NK-92 (cell line): Measurements from ENCODE around the gene COA8.

ENCODE experiments used
- DNase-seq: peaks from one replicate; lab custom pipeline; 2025; ENCODE audit not compliant: unreplicated experiment; lab: John Stamatoyannopoulos, UW

Gene COA8

GRCh38 chr14:103535891-103536565, 26.7 kb upstream of the COA8 start:
- no peak for DNase-seq

GRCh38 chr14:103536693-103537092, 26.1 kb upstream of the COA8 start:
- no peak for DNase-seq

GRCh38 chr14:103537175-103537990, 25.4 kb upstream of the COA8 start:
- DNase-seq = no peak

GRCh38 chr14:103538291-103539055, 24.3 kb upstream of the COA8 start:
- no peak for DNase-seq

- DNase-seq = no peak
These were observed 23.5 kb upstream of the COA8 start for GRCh38 chr14:103539056-103539825.

GRCh38 chr14:103540821-103541708, 21.7 kb upstream of the COA8 start:
- no peak for DNase-seq

- DNase-seq = no peak
These were observed 20.8 kb upstream of the COA8 start for GRCh38 chr14:103541709-103542604.

- DNase-seq = no peak
These were observed 20.1 kb upstream of the COA8 start for GRCh38 chr14:103542605-103543088.

GRCh38 chr14:103543140-103543539, 19.6 kb upstream of the COA8 start:
- no peak for DNase-seq

GRCh38 chr14:103543721-103544387, 18.9 kb upstream of the COA8 start:
- DNase-seq = no peak

GRCh38 chr14:103544388-103545218, 18.2 kb upstream of the COA8 start:
- DNase-seq = no peak

- DNase-seq = no peak
These were observed 17.4 kb upstream of the COA8 start for GRCh38 chr14:103545219-103545914.

GRCh38 chr14:103545915-103546651, 16.7 kb upstream of the COA8 start:
- no peak for DNase-seq

GRCh38 chr14:103546652-103547454, 15.9 kb upstream of the COA8 start:
- DNase-seq = no peak

- DNase-seq = no peak
These were observed 15.3 kb upstream of the COA8 start for GRCh38 chr14:103547455-103547940.
